ENCODE data around the gene FAM83F.

DNA sequence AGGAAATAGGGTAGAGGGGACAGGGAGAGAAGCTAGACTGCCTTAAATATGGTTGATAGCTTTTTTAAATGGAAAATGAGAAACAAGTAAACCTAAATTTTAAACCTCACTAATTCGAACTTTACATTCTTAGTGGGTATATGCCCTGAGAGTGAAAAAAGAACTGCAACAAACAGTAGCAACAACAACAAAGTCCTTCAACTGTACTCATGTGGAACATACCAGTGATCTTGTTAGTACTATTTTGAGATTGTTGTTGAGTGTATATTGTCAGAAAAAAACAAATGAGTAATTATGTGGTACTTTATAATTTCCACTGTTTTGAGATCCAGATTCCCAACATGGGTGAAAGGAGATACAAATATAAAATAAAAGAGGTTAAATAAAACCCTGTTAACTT is 94.1 kb downstream of the FAM83F start:
- TF ChIP-seq JUND (IDR thresholded peaks at IDR 0.05), result no peak
- no peak for TF ChIP-seq CTCF (IDR thresholded peaks at IDR 0.05; ENCODE audit: low read depth, low read length, missing input control)
- no peak for TF ChIP-seq TAF1 (conservative IDR thresholded peaks at IDR 0.05)
- TF ChIP-seq YY1 (IDR thresholded peaks at IDR 0.05), result no peak
- TF ChIP-seq, protein P1, sequence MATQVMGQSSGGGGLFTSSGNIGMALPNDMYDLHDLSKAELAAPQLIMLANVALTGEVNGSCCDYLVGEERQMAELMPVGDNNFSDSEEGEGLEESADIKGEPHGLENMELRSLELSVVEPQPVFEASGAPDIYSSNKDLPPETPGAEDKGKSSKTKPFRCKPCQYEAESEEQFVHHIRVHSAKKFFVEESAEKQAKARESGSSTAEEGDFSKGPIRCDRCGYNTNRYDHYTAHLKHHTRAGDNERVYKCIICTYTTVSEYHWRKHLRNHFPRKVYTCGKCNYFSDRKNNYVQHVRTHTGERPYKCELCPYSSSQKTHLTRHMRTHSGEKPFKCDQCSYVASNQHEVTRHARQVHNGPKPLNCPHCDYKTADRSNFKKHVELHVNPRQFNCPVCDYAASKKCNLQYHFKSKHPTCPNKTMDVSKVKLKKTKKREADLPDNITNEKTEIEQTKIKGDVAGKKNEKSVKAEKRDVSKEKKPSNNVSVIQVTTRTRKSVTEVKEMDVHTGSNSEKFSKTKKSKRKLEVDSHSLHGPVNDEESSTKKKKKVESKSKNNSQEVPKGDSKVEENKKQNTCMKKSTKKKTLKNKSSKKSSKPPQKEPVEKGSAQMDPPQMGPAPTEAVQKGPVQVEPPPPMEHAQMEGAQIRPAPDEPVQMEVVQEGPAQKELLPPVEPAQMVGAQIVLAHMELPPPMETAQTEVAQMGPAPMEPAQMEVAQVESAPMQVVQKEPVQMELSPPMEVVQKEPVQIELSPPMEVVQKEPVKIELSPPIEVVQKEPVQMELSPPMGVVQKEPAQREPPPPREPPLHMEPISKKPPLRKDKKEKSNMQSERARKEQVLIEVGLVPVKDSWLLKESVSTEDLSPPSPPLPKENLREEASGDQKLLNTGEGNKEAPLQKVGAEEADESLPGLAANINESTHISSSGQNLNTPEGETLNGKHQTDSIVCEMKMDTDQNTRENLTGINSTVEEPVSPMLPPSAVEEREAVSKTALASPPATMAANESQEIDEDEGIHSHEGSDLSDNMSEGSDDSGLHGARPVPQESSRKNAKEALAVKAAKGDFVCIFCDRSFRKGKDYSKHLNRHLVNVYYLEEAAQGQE (IDR thresholded peaks at IDR 0.05), result no peak
- no peak for TF ChIP-seq MAX (IDR thresholded peaks at IDR 0.05)
- TF ChIP-seq FOXA1 (IDR thresholded peaks at IDR 0.05), result no peak
- no peak for TF ChIP-seq GABPA (IDR thresholded peaks at IDR 0.05 in 1 of 2, conservative IDR thresholded peaks at IDR 0.05 in 1 of 2)
- no peak for TF ChIP-seq NR2F2 (IDR thresholded peaks at IDR 0.05)
- no peak for TF ChIP-seq RAD21 (IDR thresholded peaks at IDR 0.05)
